T-cell (primary cell): ENCODE results near the gene GSTA1. TPM values are rescaled to one million over a fixed set of nuclear protein-coding genes. Genes with fewer than 3 reads are reported as not detected.
"Not testable (repeated sequence)": the region's sequence is repeated elsewhere in the genome, so short reads cannot be mapped to it uniquely, and the experiment has no call there.

ENCODE experiments used
- ATAC-seq, 4 experiments: fragments of 200-7000 bp in 3 of 4; fragments of 150-1000 bp in 1 of 4; cut with Tn5 transposase; replicated peaks in 1 of 4; 1 replicate in 3 of 4; 2 replicates in 1 of 4; pipeline ENCODE4 v1.10.0; 2021; ENCODE audit warnings: moderate library complexity in 3 of 4, mild to moderate bottlenecking in 2 of 4, moderate number of reproducible peaks in 1 of 4
- CTCF ChIA-PET, 2 donors: fragments of 300-600 bp; sonication (Branson Sonifier 250); formaldehyde crosslinking; loops; one replicate each; lab custom pipeline; 2022; ENCODE audit warnings: antibody characterized with exemption in 2 of 2; lab: Charles Lee
- POLR2A ChIA-PET, 2 donors: fragments of 300-600 bp; sonication (Branson Sonifier 250); formaldehyde crosslinking; loops; one replicate each; lab custom pipeline; 2022; ENCODE audit warnings: antibody characterized with exemption in 2 of 2; lab: Charles Lee
- DNase-seq, 35 experiments: peaks; one replicate each; pipeline versions ENCODE4 v3.0.0 to v3.0.0-alpha.2; 2013 to 2023
- H3K27ac ChIP-seq: one replicate; pipeline ENCODE4 v1.5.1; 2013; ENCODE audit warnings: low read length
- H3K27me3 ChIP-seq, 2 experiments: replicated peaks in 1 of 2; 1 replicate in 1 of 2; 2 replicates in 1 of 2; pipeline versions ENCODE4 v1.6.1 to v1.7.0; 2013; ENCODE audit warnings: low read length in 1 of 2, mixed read lengths in 1 of 2; ENCODE audit not compliant: control insufficient read depth in 2 of 2, insufficient read depth in 2 of 2; ENCODE audit errors: extremely low read depth in 1 of 2
- H3K36me3 ChIP-seq, 2 donors: 1 replicate in 1 of 2; 2 replicates in 1 of 2; pipeline versions ENCODE4 v1.6.1 to v1.7.0; 2013; ENCODE audit warnings: low read length in 1 of 2; ENCODE audit not compliant: control insufficient read depth in 2 of 2, insufficient read depth in 1 of 2; ENCODE audit errors: extremely low read depth in 1 of 2
- H3K4me1 ChIP-seq, 2 experiments: 1 replicate in 1 of 2; 2 replicates in 1 of 2; pipeline versions ENCODE4 v1.6.1 to v1.7.0; 2013; ENCODE audit warnings: low read length in 2 of 2, mixed read lengths in 1 of 2; ENCODE audit not compliant: insufficient read depth in 2 of 2, control insufficient read depth in 1 of 2; ENCODE audit errors: extremely low read depth in 1 of 2
- H3K4me3 ChIP-seq, 2 donors: 1 replicate in 1 of 2; 2 replicates in 1 of 2; pipeline versions ENCODE4 v1.5.1 to v1.7.0; 2013; ENCODE audit warnings: mild to moderate bottlenecking in 2 of 2, low read length in 1 of 2, moderate library complexity in 1 of 2; ENCODE audit not compliant: control insufficient read depth in 1 of 2; ENCODE audit errors: extremely low read depth in 1 of 2
- H3K9me3 ChIP-seq: 2 replicates; pipeline ENCODE4 v1.7.0; 2013
- H3K27ac Mint-ChIP-seq, 2 donors: one replicate each; pipeline ENCODE4 v1.8.0; 2020 to 2021; ENCODE audit warnings: mild to moderate bottlenecking in 2 of 2, mixed read lengths in 2 of 2
- H3K27me3 Mint-ChIP-seq, 2 donors: one replicate each; pipeline ENCODE4 v1.8.0; 2021 to 2022; ENCODE audit warnings: mixed read lengths in 2 of 2
- H3K36me3 Mint-ChIP-seq: one replicate; pipeline ENCODE4 v1.8.0; 2021; ENCODE audit warnings: mixed read lengths
- H3K4me1 Mint-ChIP-seq, 3 donors: one replicate each; pipeline ENCODE4 v1.8.0; 2020 to 2022; ENCODE audit warnings: mixed read lengths in 3 of 3, mild to moderate bottlenecking in 1 of 3
- H3K4me3 Mint-ChIP-seq, 3 donors: one replicate each; pipeline ENCODE4 v1.8.0; 2020 to 2022; ENCODE audit warnings: mild to moderate bottlenecking in 3 of 3, mixed read lengths in 3 of 3, moderate library complexity in 3 of 3
- H3K9me3 Mint-ChIP-seq, 3 donors: one replicate each; pipeline ENCODE4 v1.8.0; 2020 to 2022; ENCODE audit warnings: mixed read lengths in 3 of 3
- WGBS: methylation state at CpG from one replicate; pipeline ENCODE4 v1.1.5; 2013; ENCODE audit warnings: missing lambda C conversion rate; ENCODE audit not compliant: insufficient coverage; 5-methylcytosine and 5-hydroxymethylcytosine counted together
- total RNA-seq, 35 experiments: library from RNA in 6 of 35; stranded (reverse) in 6 of 35; fragments of 120-200 nt in 1 of 35; gene quantifications; one replicate each; pipeline versions ENCODE4 v1.2.1 to v1.2.4 and lab custom pipeline; 2013 to 2026

Gene GSTA1
- total RNA-seq, 5 donors from 2014 or later (not counting 1 experiment from before 2014, with no cell fraction given), result 0.82 to 1.2 (median 1.1) TPM; not detected in 2

DNA sequence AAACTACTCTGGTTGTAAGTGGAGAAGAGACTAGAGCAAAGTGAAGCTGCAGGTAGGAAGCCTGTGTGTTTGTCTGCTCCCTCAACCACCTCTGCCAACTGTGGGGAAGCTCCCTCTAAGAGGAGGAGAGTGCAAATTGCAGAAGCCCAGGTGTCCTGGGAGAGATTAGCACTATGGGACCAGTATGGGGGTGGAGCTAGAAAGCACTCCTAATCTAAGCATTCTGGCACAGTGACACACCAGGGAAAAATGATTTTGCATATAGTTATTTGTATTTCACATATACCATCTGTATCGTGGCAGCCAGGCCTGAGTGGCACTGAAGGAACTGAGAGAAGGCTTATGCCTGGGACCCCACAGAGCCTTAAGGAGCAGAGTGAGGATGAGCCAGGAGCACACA, 12.8 kb downstream of the GSTA1 start:
- no peak overlapping the region for H3K27ac ChIP-seq
- WGBS, result no CpG with 5 or more reads among the region's 1 CpG
- Mint-ChIP-seq H3K9me3 (peaks cover 5 to 7% (median 5%) of the 10 kb centered on the region in 3 donors), H3K4me3 (no peak overlapping the region), H3K36me3 (no peaks in the 10 kb centered on the region), H3K27ac (no peak overlapping the region), H3K27me3 (peaks cover 20 to 23% of the 10 kb centered on the region in 2 donors), H3K4me1 (no peaks in the 10 kb centered on the region)
- ATAC-seq (no peak), DNase-seq (no peak)
- peaks cover 0 to 6% of the 10 kb centered on the region in 2 experiments for H3K27me3 ChIP-seq
- no peak overlapping the region for H3K4me3 ChIP-seq
- no peaks in the 10 kb centered on the region for H3K36me3 ChIP-seq
- H3K9me3 ChIP-seq, result no peaks in the 10 kb centered on the region
- no peaks in the 10 kb centered on the region for H3K4me1 ChIP-seq
- POLR2A ChIA-PET, result no interaction called here
- CTCF ChIA-PET, result no interaction called here

DNA sequence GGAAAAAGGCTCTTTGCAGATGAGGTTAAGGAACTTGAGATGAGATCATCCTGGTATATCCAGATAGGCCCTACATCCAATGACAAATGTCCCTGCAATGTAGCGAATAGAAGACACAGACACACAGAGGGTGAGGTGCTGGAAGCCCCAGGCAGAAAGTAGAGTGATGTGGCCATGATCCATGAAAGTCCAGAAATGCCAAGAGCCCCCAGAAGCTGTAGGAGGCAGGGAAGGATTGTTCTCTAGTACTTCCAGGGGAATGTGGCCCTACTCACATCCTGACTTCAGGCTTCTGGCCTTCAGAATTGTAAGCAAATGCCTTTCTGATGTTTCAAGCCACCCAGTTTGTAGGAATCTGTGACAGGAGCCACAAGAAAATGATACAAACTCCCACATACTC, 14.0 kb downstream of the GSTA1 start:
- H3K9me3 ChIP-seq, DNase-seq, POLR2A ChIA-PET, H3K9me3 Mint-ChIP-seq, H3K27ac Mint-ChIP-seq, H3K4me3 ChIP-seq, H3K27me3 ChIP-seq, H3K36me3 Mint-ChIP-seq, H3K36me3 ChIP-seq, ATAC-seq, H3K27ac ChIP-seq, H3K4me1 ChIP-seq, H3K4me1 Mint-ChIP-seq, H3K4me3 Mint-ChIP-seq: not testable (repeated sequence)
- WGBS, result no CpG with 5 or more reads among the region's 1 CpG
- peaks cover 16 to 20% of the 10 kb centered on the region in 2 donors for H3K27me3 Mint-ChIP-seq
- CTCF ChIA-PET, result interaction anchor here in 1 of 2 donors (0.6 to 0.7 kb wide), 2 partner anchors 39 to 382 kb away, joined by 3 to 8 read pairs; no protein-coding TSS in a partner anchor

DNA sequence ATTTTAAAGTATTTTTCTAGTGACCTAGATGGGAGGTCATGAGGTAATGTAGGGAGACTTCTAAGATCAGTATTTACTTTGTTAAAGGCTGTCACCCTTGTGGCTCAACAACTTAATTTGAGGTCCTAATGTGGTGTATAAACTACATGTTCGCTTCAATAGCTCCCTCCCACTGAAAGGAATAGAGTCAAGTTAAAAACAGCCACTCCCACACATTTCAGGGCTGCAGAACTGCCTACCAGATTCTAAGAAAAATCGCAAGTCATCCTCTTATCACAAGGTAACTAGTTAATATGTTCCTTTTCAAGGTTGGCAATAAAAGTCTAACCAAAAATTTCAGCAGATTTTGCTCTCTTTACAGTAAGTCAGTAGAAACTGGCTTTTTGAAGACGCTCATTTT, 15.1 kb downstream of the GSTA1 start:
- ChIA-PET POLR2A (no interaction called here), CTCF (interaction anchor here in 1 of 2 donors (0.5 kb wide), 1 partner anchor 501 kb away, joined by 5 read pairs; no protein-coding TSS in a partner anchor)
- Mint-ChIP-seq H3K27me3 (peaks cover 15 to 16% of the 10 kb centered on the region in 2 donors), H3K27ac (no peak overlapping the region), H3K36me3 (no peaks in the 10 kb centered on the region), H3K4me1 (no peaks in the 10 kb centered on the region), H3K9me3 (peaks cover 5% of the 10 kb centered on the region in 3 donors), H3K4me3 (no peak overlapping the region)
- Histone ChIP-seq H3K27ac (no peak overlapping the region), H3K4me1 (no peaks in the 10 kb centered on the region), H3K9me3 (no peaks in the 10 kb centered on the region), H3K36me3 (no peaks in the 10 kb centered on the region), H3K27me3 (peaks cover 0 to 4% of the 10 kb centered on the region in 2 experiments), H3K4me3 (no peak overlapping the region)
- no CpG with 5 or more reads among the region's 3 CpGs for WGBS
- DNase-seq (no peak), ATAC-seq (no peak)

DNA sequence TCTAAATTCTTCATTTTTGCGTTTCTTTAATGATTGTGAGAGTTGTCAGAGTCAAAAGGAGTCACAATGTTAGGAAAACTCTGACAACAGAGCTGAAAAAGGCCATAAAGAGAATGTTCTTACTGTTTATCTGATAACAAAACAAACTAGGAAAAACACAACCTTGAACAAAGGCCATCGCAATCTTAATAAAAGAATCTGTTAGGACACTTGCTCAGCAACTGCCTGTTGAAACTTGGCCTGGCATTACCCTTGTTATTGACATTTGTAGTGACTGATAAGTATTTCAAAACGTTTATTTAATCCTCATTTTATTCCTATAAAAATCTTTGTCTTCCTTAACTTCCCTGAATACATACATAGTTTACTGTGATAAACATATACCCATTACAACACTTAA, 15.7 kb downstream of the GSTA1 start:
- no CpG with 5 or more reads among the region's 3 CpGs for WGBS
- DNase-seq (no peak), ATAC-seq (no peak)
- Histone ChIP-seq H3K4me1 (no peaks in the 10 kb centered on the region), H3K4me3 (no peak overlapping the region), H3K27me3 (peaks cover 0 to under 1% of the 10 kb centered on the region in 2 experiments), H3K27ac (no peak overlapping the region), H3K9me3 (no peaks in the 10 kb centered on the region), H3K36me3 (no peaks in the 10 kb centered on the region)
- Mint-ChIP-seq H3K9me3 (peaks cover 0 to 5% (median 5%) of the 10 kb centered on the region in 3 donors), H3K36me3 (no peaks in the 10 kb centered on the region), H3K27me3 (peaks cover 11 to 14% of the 10 kb centered on the region in 2 donors), H3K4me1 (no peaks in the 10 kb centered on the region), H3K27ac (no peak overlapping the region), H3K4me3 (no peak overlapping the region)
- ChIA-PET CTCF (interaction anchor here in 1 of 2 donors (0.5 kb wide), 1 partner anchor 500 kb away, joined by 5 read pairs; no protein-coding TSS in a partner anchor), POLR2A (no interaction called here)

DNA sequence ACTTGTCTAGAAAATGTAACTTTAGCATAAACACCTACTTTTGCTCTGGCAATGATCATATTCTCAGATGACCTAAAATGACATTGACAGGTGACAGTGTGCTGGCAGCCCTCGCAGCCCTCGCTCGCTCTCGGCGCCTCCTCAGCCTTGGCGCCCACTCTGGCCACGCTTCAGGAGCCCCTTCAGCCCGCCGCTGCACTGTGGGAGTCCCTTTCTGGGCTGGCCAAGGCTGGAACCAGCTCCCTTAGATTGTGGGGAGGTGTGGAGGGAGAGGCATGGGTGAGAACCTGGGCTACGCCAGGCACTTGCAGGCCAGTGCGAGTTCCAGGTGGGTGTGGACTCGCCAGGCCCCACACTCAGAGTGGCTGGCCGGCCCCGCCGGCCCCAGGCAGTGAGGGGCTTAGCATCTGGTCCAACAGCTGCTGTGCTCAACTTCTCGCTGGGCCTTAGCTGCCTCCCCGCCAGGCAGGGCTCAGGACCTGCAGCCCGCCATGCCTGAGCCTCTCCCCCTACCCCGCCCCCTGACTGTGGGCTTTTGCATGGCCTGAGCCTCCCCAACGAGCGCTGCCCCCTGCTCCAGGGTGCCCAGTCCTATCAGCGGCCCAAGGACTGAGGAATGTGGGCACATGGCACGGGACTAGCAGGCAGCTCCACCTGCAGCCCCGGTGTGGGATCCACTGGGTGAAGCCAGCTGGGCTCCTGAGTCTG, 17.2 kb downstream of the GSTA1 start:
- Histone ChIP-seq H3K27me3 (no peaks in the 10 kb centered on the region), H3K36me3 (no peaks in the 10 kb centered on the region), H3K9me3 (no peaks in the 10 kb centered on the region), H3K4me1 (no peaks in the 10 kb centered on the region), H3K27ac (no peak overlapping the region), H3K4me3 (no peak overlapping the region)
- 91% methylated on average over 24 of the region's 24 CpGs for WGBS
- Mint-ChIP-seq H3K27me3 (peaks cover 11 to 18% of the 10 kb centered on the region in 2 donors), H3K27ac (no peak overlapping the region), H3K36me3 (no peaks in the 10 kb centered on the region), H3K9me3 (no peaks in the 10 kb centered on the region), H3K4me3 (no peak overlapping the region), H3K4me1 (no peaks in the 10 kb centered on the region)
- CTCF ChIA-PET, result interaction anchor here in 1 of 2 donors (0.6 kb wide), 1 partner anchor 142 kb away, joined by 3 read pairs; no protein-coding TSS in a partner anchor
- DNase-seq, result no peak
- ATAC-seq, result no peak
- POLR2A ChIA-PET, result no interaction called here

DNA sequence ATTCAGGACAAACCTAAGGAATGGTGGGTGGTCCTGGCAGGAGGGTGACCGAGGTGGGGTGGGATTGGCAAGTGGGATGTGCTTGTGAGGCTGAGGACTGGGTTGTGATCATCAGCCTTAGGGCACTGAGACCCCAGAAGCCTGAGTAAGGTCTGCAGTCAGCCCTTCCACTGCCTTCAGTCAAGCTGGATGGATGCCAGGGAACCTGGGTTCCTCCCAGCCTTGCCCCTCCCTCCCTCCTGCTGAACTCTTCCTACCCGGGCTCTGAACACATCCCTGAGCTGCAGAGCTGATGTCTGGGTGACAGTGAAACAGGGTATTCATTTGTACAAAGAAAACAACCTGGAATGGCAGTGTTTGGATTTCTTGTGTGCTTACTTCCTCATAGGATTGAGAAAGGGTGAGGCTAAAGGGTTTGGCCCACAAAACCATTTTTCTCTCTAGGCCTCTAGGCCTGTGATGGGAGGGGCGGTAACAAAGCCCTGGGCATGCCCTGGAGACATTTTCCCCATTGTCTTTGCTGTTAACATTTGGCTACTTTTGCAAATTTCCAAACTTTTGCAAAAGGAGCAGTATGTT, 20.8 kb downstream of the GSTA1 start:
- not testable (repeated sequence) for ATAC-seq

More for the DNA sequence above, 20.8 kb downstream of the GSTA1 start:
- H3K36me3 ChIP-seq, H3K36me3 Mint-ChIP-seq, H3K9me3 ChIP-seq, DNase-seq, H3K27me3 ChIP-seq, H3K4me1 ChIP-seq, H3K27ac ChIP-seq, H3K9me3 Mint-ChIP-seq, CTCF ChIA-PET, H3K4me3 ChIP-seq, H3K27ac Mint-ChIP-seq, H3K4me3 Mint-ChIP-seq, H3K4me1 Mint-ChIP-seq, POLR2A ChIA-PET: not testable (repeated sequence)
- no CpG with 5 or more reads among the region's 3 CpGs for WGBS
- H3K27me3 Mint-ChIP-seq, result peaks cover 22 to 26% of the 10 kb centered on the region in 2 donors
